ENCODE measurements around the gene ST7L.

- TF ChIP-seq CTCF (IDR thresholded peaks at IDR 0.05; ENCODE audit: extremely low read depth in 1 of 2, insufficient read depth in 1 of 2, low read depth in 1 of 2, low read length in 2 of 2) (no peak), POLR2A (IDR thresholded peaks at IDR 0.05; ENCODE audit: low read depth, low read length) (no peak), FOS (IDR thresholded peaks at IDR 0.05; ENCODE audit: borderline replicate concordance, insufficient read depth, low read length) (no peak), MYC (IDR thresholded peaks at IDR 0.05; ENCODE audit: low read depth, low read length) (no peak), MAX (IDR thresholded peaks at IDR 0.05; ENCODE audit: insufficient read depth, insufficient read length) (no peak), EZH2 (IDR thresholded peaks at IDR 0.05; ENCODE audit: borderline replicate concordance, low read depth, low read length, severe bottlenecking) (no peak), POLR2AphosphoS5 (IDR thresholded peaks at IDR 0.05; ENCODE audit: insufficient read depth, low read depth, low read length) (no peak), GATA2 (IDR thresholded peaks at IDR 0.05; ENCODE audit: insufficient read depth, insufficient read length, low read depth, low read length) (no peak)
These were observed 114.1 kb downstream of the ST7L start for GRCh38 chr1:112504661-112505399.
